ENCODE measurements around the gene VEGFA.

Gene VEGFA

DNA sequence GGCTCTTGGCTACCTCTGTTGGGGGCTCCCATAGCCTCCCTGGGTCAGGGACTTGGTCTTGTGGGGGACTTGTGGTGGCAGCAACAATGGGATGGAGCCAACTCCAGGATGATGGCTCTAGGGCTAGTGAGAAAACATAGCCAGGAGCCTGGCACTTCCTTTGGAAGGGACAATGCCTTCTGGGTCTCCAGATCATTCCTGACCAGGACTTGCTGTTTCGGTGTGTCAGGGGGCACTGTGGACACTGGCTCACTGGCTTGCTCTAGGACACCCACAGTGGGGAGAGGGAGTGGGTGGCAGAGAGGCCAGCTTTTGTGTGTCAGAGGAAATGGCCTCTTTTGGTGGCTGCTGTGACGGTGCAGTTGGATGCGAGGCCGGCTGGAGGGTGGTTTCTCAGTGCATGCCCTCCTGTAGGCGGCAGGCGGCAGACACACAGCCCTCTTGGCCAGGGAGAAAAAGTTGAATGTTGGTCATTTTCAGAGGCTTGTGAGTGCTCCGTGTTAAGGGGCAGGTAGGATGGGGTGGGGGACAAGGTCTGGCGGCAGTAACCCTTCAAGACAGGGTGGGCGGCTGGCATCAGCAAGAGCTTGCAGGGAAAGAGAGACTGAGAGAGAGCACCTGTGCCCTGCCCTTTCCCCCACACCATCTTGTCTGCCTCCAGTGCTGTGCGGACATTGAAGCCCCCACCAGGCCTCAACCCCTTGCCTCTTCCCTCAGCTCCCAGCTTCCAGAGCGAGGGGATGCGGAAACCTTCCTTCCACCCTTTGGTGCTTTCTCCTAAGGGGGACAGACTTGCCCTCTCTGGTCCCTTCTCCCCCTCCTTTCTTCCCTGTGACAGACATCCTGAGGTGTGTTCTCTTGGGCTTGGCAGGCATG lies 9.2 kb downstream of the VEGFA start:
- no peak overlapping the region for H2AK5ac ChIP-seq (ENCODE audit: low read depth, low read length)
- H4K91ac ChIP-seq (ENCODE audit: low read depth, low read length, poor library complexity) = no peak overlapping the region
- no peaks in the 10 kb centered on the region for H3K27me3 ChIP-seq (ENCODE audit: control insufficient read depth in 3 of 3, insufficient read depth in 3 of 3, low read depth in 1 of 3, low read length in 3 of 3)
- no peak overlapping the region for H3K27ac ChIP-seq (replicated peaks; ENCODE audit: low read length)
- no peak overlapping the region for H3K14ac ChIP-seq (ENCODE audit: low read length)
- no peak overlapping the region for H3K4ac ChIP-seq (ENCODE audit: low read length)
- H3K36me3 ChIP-seq (replicated peaks in 1 of 2; ENCODE audit: control insufficient read depth in 2 of 2, insufficient read depth in 2 of 2, low read length in 2 of 2) = peaks cover 51 to 81% of the 10 kb centered on the region in 2 donors
- DNase-seq (ENCODE audit: low spot score) = no peak
- peaks cover 10% of the 10 kb centered on the region in 2 donors for H3K4me1 ChIP-seq (ENCODE audit: control insufficient read depth in 2 of 2, insufficient read depth in 1 of 2, low read depth in 1 of 2, low read length in 2 of 2)
- no peak overlapping the region for H2BK12ac ChIP-seq (ENCODE audit: low read length)
- H2BK120ac ChIP-seq (ENCODE audit: low read depth, low read length) = no peak overlapping the region
- H3K4me3 ChIP-seq (ENCODE audit: low read length in 2 of 2) = no peak overlapping the region
- no peak overlapping the region for H4K8ac ChIP-seq (ENCODE audit: low read depth, low read length)
- H3K4me2 ChIP-seq (ENCODE audit: insufficient read depth, low read length, poor library complexity, severe bottlenecking) = no peak overlapping the region
- no peak overlapping the region for H3K9ac ChIP-seq (ENCODE audit: low read depth, low read length, poor library complexity)
- peaks cover 13% of the 10 kb centered on the region for H3K79me1 ChIP-seq (ENCODE audit: low read depth, low read length)
- no peak overlapping the region for H3K18ac ChIP-seq (ENCODE audit: low read length)
- no peak overlapping the region for H2BK5ac ChIP-seq (ENCODE audit: low read length)
- H3K9me3 ChIP-seq (replicated peaks in 1 of 2; ENCODE audit: control insufficient read depth in 2 of 2, insufficient read depth in 1 of 2, low read depth in 1 of 2, low read length in 2 of 2) = no peaks in the 10 kb centered on the region
- WGBS, 2 donors (ENCODE audit: extremely low coverage in 2 of 2, insufficient read length in 2 of 2, insufficient replicate concordance in 1 of 2) = no CpG with 5 or more reads among the region's 12 CpGs
- H3K23ac ChIP-seq (ENCODE audit: low read depth, low read length, poor library complexity) = peak overlapping the region; percentile 52
- H2BK15ac ChIP-seq (ENCODE audit: low read length) = no peak overlapping the region
- no peak overlapping the region for H2AFZ ChIP-seq (ENCODE audit: low read length)

DNA sequence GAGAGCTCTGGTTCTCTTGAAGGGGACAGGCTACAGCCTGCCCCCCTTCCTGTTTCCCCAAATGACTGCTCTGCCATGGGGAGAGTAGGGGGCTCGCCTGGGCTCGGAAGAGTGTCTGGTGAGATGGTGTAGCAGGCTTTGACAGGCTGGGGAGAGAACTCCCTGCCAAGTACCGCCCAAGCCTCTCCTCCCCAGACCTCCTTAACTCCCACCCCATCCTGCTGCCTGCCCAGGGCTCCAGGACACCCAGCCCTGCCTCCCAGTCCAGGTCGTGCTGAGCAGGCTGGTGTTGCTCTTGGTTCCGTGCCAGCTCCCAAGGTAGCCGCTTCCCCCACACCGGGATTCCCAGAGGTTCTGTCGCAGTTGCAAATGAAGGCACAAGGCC lies 9.8 kb downstream of the VEGFA start:
- H3K23ac ChIP-seq (ENCODE audit: low read depth, low read length, poor library complexity) = no peak overlapping the region
- H3K27ac ChIP-seq (replicated peaks; ENCODE audit: low read length) = no peak overlapping the region
- no peak overlapping the region for H2BK5ac ChIP-seq (ENCODE audit: low read length)
- no peak overlapping the region for H2AK5ac ChIP-seq (ENCODE audit: low read depth, low read length)
- no peak for DNase-seq (ENCODE audit: low spot score)
- H3K4me2 ChIP-seq (ENCODE audit: insufficient read depth, low read length, poor library complexity, severe bottlenecking) = no peak overlapping the region
- H3K79me1 ChIP-seq (ENCODE audit: low read depth, low read length) = peaks cover 13% of the 10 kb centered on the region
- no peak overlapping the region for H3K18ac ChIP-seq (ENCODE audit: low read length)
- H2AFZ ChIP-seq (ENCODE audit: low read length) = no peak overlapping the region
- H4K8ac ChIP-seq (ENCODE audit: low read depth, low read length) = no peak overlapping the region
- no peak overlapping the region for H2BK120ac ChIP-seq (ENCODE audit: low read depth, low read length)
- no peak overlapping the region for H3K4ac ChIP-seq (ENCODE audit: low read length)
- H3K9ac ChIP-seq (ENCODE audit: low read depth, low read length, poor library complexity) = no peak overlapping the region
- H3K27me3 ChIP-seq (ENCODE audit: control insufficient read depth in 3 of 3, insufficient read depth in 3 of 3, low read depth in 1 of 3, low read length in 3 of 3) = no peaks in the 10 kb centered on the region
- peaks cover 5% of the 10 kb centered on the region in 2 donors for H3K4me1 ChIP-seq (ENCODE audit: control insufficient read depth in 2 of 2, insufficient read depth in 1 of 2, low read depth in 1 of 2, low read length in 2 of 2)
- WGBS, 2 donors (ENCODE audit: extremely low coverage in 2 of 2, insufficient read length in 2 of 2, insufficient replicate concordance in 1 of 2) = no CpG with 5 or more reads among the region's 8 CpGs
- H3K14ac ChIP-seq (ENCODE audit: low read length) = no peak overlapping the region
- H2BK12ac ChIP-seq (ENCODE audit: low read length) = no peak overlapping the region
- H4K91ac ChIP-seq (ENCODE audit: low read depth, low read length, poor library complexity) = no peak overlapping the region
- peaks cover 55 to 83% of the 10 kb centered on the region in 2 donors for H3K36me3 ChIP-seq (replicated peaks in 1 of 2; ENCODE audit: control insufficient read depth in 2 of 2, insufficient read depth in 2 of 2, low read length in 2 of 2)
- no peak overlapping the region for H3K4me3 ChIP-seq (ENCODE audit: low read length in 2 of 2)
- H3K9me3 ChIP-seq (replicated peaks in 1 of 2; ENCODE audit: control insufficient read depth in 2 of 2, insufficient read depth in 1 of 2, low read depth in 1 of 2, low read length in 2 of 2) = no peaks in the 10 kb centered on the region
- no peak overlapping the region for H2BK15ac ChIP-seq (ENCODE audit: low read length)

DNA sequence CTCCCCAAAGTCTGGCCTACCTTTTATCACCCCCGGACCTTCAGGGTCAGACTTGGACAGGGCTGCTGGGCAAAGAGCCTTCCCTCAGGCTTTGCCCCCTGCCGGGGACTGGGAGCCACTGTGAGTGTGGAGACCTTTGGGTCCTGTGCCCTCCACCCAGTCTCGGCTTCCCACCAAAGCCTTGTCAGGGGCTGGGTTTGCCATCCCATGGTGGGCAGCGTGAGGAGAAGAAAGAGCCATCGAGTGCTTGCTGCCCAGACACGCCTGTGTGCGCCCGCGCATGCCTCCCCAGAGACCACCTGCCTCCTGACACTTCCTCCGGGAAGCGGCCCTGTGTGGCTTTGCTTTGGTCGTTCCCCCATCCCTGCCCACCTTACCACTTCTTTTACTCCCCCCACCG lies 10.3 kb downstream of the VEGFA start:
- H2BK5ac ChIP-seq (ENCODE audit: low read length) = peak overlapping the region; percentile 45
- H3K9me3 ChIP-seq (replicated peaks in 1 of 2; ENCODE audit: control insufficient read depth in 2 of 2, insufficient read depth in 1 of 2, low read depth in 1 of 2, low read length in 2 of 2) = no peaks in the 10 kb centered on the region
- H3K18ac ChIP-seq (ENCODE audit: low read length) = no peak overlapping the region
- H3K4me2 ChIP-seq (ENCODE audit: insufficient read depth, low read length, poor library complexity, severe bottlenecking) = no peak overlapping the region
- no peaks in the 10 kb centered on the region for H3K27me3 ChIP-seq (ENCODE audit: control insufficient read depth in 3 of 3, insufficient read depth in 3 of 3, low read depth in 1 of 3, low read length in 3 of 3)
- H3K36me3 ChIP-seq (replicated peaks in 1 of 2; ENCODE audit: control insufficient read depth in 2 of 2, insufficient read depth in 2 of 2, low read length in 2 of 2) = peaks cover 59 to 88% of the 10 kb centered on the region in 2 donors
- no peak overlapping the region for H2BK15ac ChIP-seq (ENCODE audit: low read length)
- H4K91ac ChIP-seq (ENCODE audit: low read depth, low read length, poor library complexity) = no peak overlapping the region
- no peak overlapping the region for H3K4ac ChIP-seq (ENCODE audit: low read length)
- peak overlapping the region; percentile 34 for H3K9ac ChIP-seq (ENCODE audit: low read depth, low read length, poor library complexity)
- H3K14ac ChIP-seq (ENCODE audit: low read length) = no peak overlapping the region
- no peak overlapping the region for H3K4me3 ChIP-seq (ENCODE audit: low read length in 2 of 2)
- H3K23ac ChIP-seq (ENCODE audit: low read depth, low read length, poor library complexity) = peak overlapping the region; percentile 14
- no peak overlapping the region for H4K8ac ChIP-seq (ENCODE audit: low read depth, low read length)
- WGBS, 2 donors (ENCODE audit: extremely low coverage in 2 of 2, insufficient read length in 2 of 2, insufficient replicate concordance in 1 of 2) = no CpG with 5 or more reads among the region's 13 CpGs
- no peak overlapping the region for H2BK12ac ChIP-seq (ENCODE audit: low read length)
- peaks cover under 1% of the 10 kb centered on the region in 2 donors for H3K4me1 ChIP-seq (ENCODE audit: control insufficient read depth in 2 of 2, insufficient read depth in 1 of 2, low read depth in 1 of 2, low read length in 2 of 2)
- no peak for DNase-seq (ENCODE audit: low spot score)
- H2BK120ac ChIP-seq (ENCODE audit: low read depth, low read length) = no peak overlapping the region
- H2AK5ac ChIP-seq (ENCODE audit: low read depth, low read length) = no peak overlapping the region
- no peak overlapping the region for H3K27ac ChIP-seq (replicated peaks; ENCODE audit: low read length)
- peaks cover 13% of the 10 kb centered on the region for H3K79me1 ChIP-seq (ENCODE audit: low read depth, low read length)
- H2AFZ ChIP-seq (ENCODE audit: low read length) = no peak overlapping the region

DNA sequence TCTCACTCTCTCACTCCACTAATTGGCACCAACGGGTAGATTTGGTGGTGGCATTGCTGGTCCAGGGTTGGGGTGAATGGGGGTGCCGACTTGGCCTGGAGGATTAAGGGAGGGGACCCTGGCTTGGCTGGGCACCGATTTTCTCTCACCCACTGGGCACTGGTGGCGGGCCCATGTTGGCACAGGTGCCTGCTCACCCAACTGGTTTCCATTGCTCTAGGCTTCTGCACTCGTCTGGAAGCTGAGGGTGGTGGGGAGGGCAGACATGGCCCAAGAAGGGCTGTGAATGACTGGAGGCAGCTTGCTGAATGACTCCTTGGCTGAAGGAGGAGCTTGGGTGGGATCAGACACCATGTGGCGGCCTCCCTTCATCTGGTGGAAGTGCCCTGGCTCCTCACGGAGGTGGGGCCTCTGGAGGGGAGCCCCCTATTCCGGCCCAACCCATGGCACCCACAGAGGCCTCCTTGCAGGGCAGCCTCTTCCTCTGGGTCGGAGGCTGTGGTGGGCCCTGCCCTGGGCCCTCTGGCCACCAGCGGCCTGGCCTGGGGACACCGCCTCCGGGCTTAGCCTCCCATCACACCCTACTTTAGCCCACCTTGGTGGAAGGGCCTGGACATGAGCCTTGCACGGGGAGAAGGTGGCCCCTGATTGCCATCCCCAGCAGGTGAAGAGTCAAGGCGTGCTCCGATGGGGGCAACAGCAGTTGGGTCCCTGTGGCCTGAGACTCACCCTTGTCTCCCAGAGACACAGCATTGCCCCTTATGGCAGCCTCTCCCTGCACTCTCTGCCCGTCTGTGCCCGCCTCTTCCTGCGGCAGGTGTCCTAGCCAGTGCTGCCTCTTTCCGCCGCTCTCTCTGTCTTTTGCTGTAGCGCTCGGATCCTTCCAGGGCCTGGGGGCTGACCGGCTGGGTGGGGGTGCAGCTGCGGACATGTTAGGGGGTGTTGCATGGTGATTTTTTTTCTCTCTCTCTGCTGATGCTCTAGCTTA lies 11.2 kb downstream of the VEGFA start:
- H2AFZ ChIP-seq (ENCODE audit: low read length) = no peak overlapping the region
- H3K4ac ChIP-seq (ENCODE audit: low read length) = no peak overlapping the region
- H2BK12ac ChIP-seq (ENCODE audit: low read length) = no peak overlapping the region
- WGBS, 2 donors (ENCODE audit: extremely low coverage in 2 of 2, insufficient read length in 2 of 2, insufficient replicate concordance in 1 of 2) = no CpG with 5 or more reads among the region's 24 CpGs
- no peak overlapping the region for H4K8ac ChIP-seq (ENCODE audit: low read depth, low read length)
- no peak overlapping the region for H3K9ac ChIP-seq (ENCODE audit: low read depth, low read length, poor library complexity)
- H2AK5ac ChIP-seq (ENCODE audit: low read depth, low read length) = no peak overlapping the region
- no peaks in the 10 kb centered on the region for H3K9me3 ChIP-seq (replicated peaks in 1 of 2; ENCODE audit: control insufficient read depth in 2 of 2, insufficient read depth in 1 of 2, low read depth in 1 of 2, low read length in 2 of 2)
- H3K27me3 ChIP-seq (ENCODE audit: control insufficient read depth in 3 of 3, insufficient read depth in 3 of 3, low read depth in 1 of 3, low read length in 3 of 3) = no peaks in the 10 kb centered on the region
- H3K27ac ChIP-seq (replicated peaks; ENCODE audit: low read length) = no peak overlapping the region
- H4K91ac ChIP-seq (ENCODE audit: low read depth, low read length, poor library complexity) = no peak overlapping the region
- H3K4me2 ChIP-seq (ENCODE audit: insufficient read depth, low read length, poor library complexity, severe bottlenecking) = no peak overlapping the region
- peak overlapping the region; percentile 35 for H2BK5ac ChIP-seq (ENCODE audit: low read length)
- no peak overlapping the region for H2BK15ac ChIP-seq (ENCODE audit: low read length)
- H3K4me1 ChIP-seq (ENCODE audit: control insufficient read depth in 2 of 2, insufficient read depth in 1 of 2, low read depth in 1 of 2, low read length in 2 of 2) = no peaks in the 10 kb centered on the region
- no peak overlapping the region for H3K4me3 ChIP-seq (ENCODE audit: low read length in 2 of 2)
- no peak overlapping the region for H3K18ac ChIP-seq (ENCODE audit: low read length)
- H3K23ac ChIP-seq (ENCODE audit: low read depth, low read length, poor library complexity) = peak overlapping the region; percentile 74
- H3K14ac ChIP-seq (ENCODE audit: low read length) = no peak overlapping the region
- H3K79me1 ChIP-seq (ENCODE audit: low read depth, low read length) = peaks cover 13% of the 10 kb centered on the region
- no peak overlapping the region for H2BK120ac ChIP-seq (ENCODE audit: low read depth, low read length)
- no peak for DNase-seq (ENCODE audit: low spot score)
- H3K36me3 ChIP-seq (replicated peaks in 1 of 2; ENCODE audit: control insufficient read depth in 2 of 2, insufficient read depth in 2 of 2, low read length in 2 of 2) = peaks cover 62 to 95% of the 10 kb centered on the region in 2 donors
